ENCODE measurements around the gene FAM72B. TPM values are rescaled to one million over a fixed set of nuclear protein-coding genes. Genes with fewer than 3 reads are reported as not detected.
"Not testable (repeated sequence)": the region's sequence is repeated elsewhere in the genome, so short reads cannot be mapped to it uniquely, and the experiment has no call there.

Gene FAM72B
- total RNA-seq, 1 experiment from 2014 or later = 0.27 TPM

- H3K9me3 Mint-ChIP-seq (ENCODE audit: unreplicated experiment); H3K4me1 Mint-ChIP-seq (ENCODE audit: low read depth, unreplicated experiment); H3K4me1 ChIP-seq; intact Hi-C loops (cut with micrococcal nuclease; ENCODE audit: unreplicated experiment); POLR2A ChIA-PET; H3K4me3 ChIP-seq (ENCODE audit: low read depth, low read length); BruUV-seq (replicated peaks); H3K36me3 Mint-ChIP-seq (ENCODE audit: insufficient read depth, unreplicated experiment); H3K27me3 Mint-ChIP-seq (ENCODE audit: insufficient read depth, unreplicated experiment); H3K9me3 ChIP-seq; CTCF ChIA-PET; H3K36me3 ChIP-seq (ENCODE audit: control insufficient read depth, insufficient read depth, low read length); H3K27ac Mint-ChIP-seq (ENCODE audit: unreplicated experiment); DNase-seq; H3K4me3 Mint-ChIP-seq (ENCODE audit: unreplicated experiment); H3K27me3 ChIP-seq (replicated peaks; ENCODE audit: control insufficient read depth, insufficient read depth, low read length): not testable (repeated sequence)
These were observed 35.5 kb downstream of the FAM72B start for GRCh38 chr1:121148489-121149190.

- H3K27me3 Mint-ChIP-seq (ENCODE audit: insufficient read depth, unreplicated experiment); H3K36me3 ChIP-seq (ENCODE audit: control insufficient read depth, insufficient read depth, low read length); intact Hi-C loops (cut with micrococcal nuclease; ENCODE audit: unreplicated experiment); H3K27ac Mint-ChIP-seq (ENCODE audit: unreplicated experiment); H3K4me3 ChIP-seq (ENCODE audit: low read depth, low read length); H3K4me3 Mint-ChIP-seq (ENCODE audit: unreplicated experiment); H3K4me1 ChIP-seq; H3K9me3 ChIP-seq; H3K27me3 ChIP-seq (replicated peaks; ENCODE audit: control insufficient read depth, insufficient read depth, low read length); BruUV-seq (replicated peaks); CTCF ChIA-PET; DNase-seq; POLR2A ChIA-PET; H3K4me1 Mint-ChIP-seq (ENCODE audit: low read depth, unreplicated experiment); H3K36me3 Mint-ChIP-seq (ENCODE audit: insufficient read depth, unreplicated experiment); H3K9me3 Mint-ChIP-seq (ENCODE audit: unreplicated experiment): not testable (repeated sequence)
These were observed 43.7 kb downstream of the FAM72B start for GRCh38 chr1:121140393-121140792.

DNA sequence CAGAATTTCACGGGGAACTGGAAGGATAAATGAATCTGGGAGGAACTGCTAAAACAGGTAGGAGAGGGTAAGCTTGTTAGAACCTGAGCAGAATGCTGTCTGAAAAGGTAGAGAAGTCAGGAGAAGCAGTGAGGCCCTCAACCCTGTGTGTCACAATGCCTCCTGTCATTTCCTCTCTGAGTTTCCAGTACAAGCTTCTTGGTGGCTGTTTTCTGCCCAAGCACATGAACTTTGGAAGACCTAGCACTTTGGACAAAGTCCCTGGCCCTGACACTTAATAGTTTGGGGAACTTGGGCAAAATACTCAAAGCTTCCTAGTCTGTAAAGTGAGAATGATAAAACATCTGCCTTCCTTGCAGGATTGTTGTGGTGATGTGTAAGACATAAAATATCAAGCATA lies 52.6 kb downstream of the FAM72B start:
- H3K9me3 Mint-ChIP-seq (ENCODE audit: unreplicated experiment); DNase-seq; H3K4me3 ChIP-seq (ENCODE audit: low read depth, low read length); H3K27me3 Mint-ChIP-seq (ENCODE audit: insufficient read depth, unreplicated experiment); intact Hi-C loops (cut with micrococcal nuclease; ENCODE audit: unreplicated experiment); CTCF ChIA-PET; H3K36me3 ChIP-seq (ENCODE audit: control insufficient read depth, insufficient read depth, low read length); BruUV-seq (replicated peaks); H3K27ac Mint-ChIP-seq (ENCODE audit: unreplicated experiment); H3K9me3 ChIP-seq; H3K4me1 ChIP-seq; H3K36me3 Mint-ChIP-seq (ENCODE audit: insufficient read depth, unreplicated experiment); H3K4me1 Mint-ChIP-seq (ENCODE audit: low read depth, unreplicated experiment); H3K4me3 Mint-ChIP-seq (ENCODE audit: unreplicated experiment); POLR2A ChIA-PET; H3K27me3 ChIP-seq (replicated peaks; ENCODE audit: control insufficient read depth, insufficient read depth, low read length): not testable (repeated sequence)

- H3K36me3 ChIP-seq (ENCODE audit: control insufficient read depth, insufficient read depth, low read length); BruUV-seq (replicated peaks); intact Hi-C loops (cut with micrococcal nuclease; ENCODE audit: unreplicated experiment): not testable (repeated sequence)
These were observed 65.7 kb downstream of the FAM72B start for GRCh38 chr1:121118480-121118824.

More at GRCh38 chr1:121118480-121118824, 65.7 kb downstream of the FAM72B start:
- H3K4me1 Mint-ChIP-seq (ENCODE audit: low read depth, unreplicated experiment); DNase-seq; H3K9me3 ChIP-seq; H3K27me3 ChIP-seq (replicated peaks; ENCODE audit: control insufficient read depth, insufficient read depth, low read length); CTCF ChIA-PET; H3K36me3 Mint-ChIP-seq (ENCODE audit: insufficient read depth, unreplicated experiment); POLR2A ChIA-PET; H3K27me3 Mint-ChIP-seq (ENCODE audit: insufficient read depth, unreplicated experiment); H3K4me3 ChIP-seq (ENCODE audit: low read depth, low read length); H3K4me3 Mint-ChIP-seq (ENCODE audit: unreplicated experiment); H3K4me1 ChIP-seq; H3K27ac Mint-ChIP-seq (ENCODE audit: unreplicated experiment); H3K9me3 Mint-ChIP-seq (ENCODE audit: unreplicated experiment): not testable (repeated sequence)

Other genes starting within 250 kb of the FAM72B start
- gene SRGAP2C, start 635 bp upstream of the FAM72B start, total RNA-seq (2022) = 0.98 and 1.2 TPM in 2 replicates

Measured in Caco-2 (cell line).